Astrocyte (in vitro differentiated cells and primary cell): ENCODE data around the gene EYA2.

Source experiments
- EZH2 ChIP-seq: IDR thresholded peaks from 2 replicates; pipeline ENCODE4 v1.6.1; 2012; ENCODE audit warnings: mild to moderate bottlenecking, low read length, inconsistent platforms; ENCODE audit not compliant: insufficient read depth
- TF ChIP-seq, protein P1 (sequence below): IDR thresholded peaks from 2 replicates; pipeline ENCODE4 v1.5.1; 2011; ENCODE audit warnings: low read depth, mild to moderate bottlenecking, inconsistent platforms, low read length, moderate library complexity; ENCODE audit not compliant: insufficient read depth

DNA sequence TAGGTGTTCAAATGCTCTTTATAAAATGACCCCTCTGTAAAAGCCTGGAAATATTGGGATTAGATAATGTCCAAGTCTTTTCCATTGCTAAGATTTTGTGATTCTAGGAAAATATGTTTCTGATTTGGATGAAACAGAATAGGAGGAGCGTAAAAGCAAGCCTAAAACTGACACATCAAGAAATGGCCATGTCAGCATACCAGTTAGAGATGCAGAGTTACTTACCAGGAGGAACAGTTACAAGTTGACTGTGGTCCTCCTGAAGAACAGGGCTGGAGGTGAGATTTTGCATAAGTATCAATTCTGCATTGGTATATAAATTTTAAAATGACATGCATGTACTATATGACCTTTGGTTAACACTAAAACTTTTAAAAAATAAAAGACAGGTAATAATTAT lies 35.3 kb downstream of the EYA2 start:
- TF ChIP-seq, protein P1, sequence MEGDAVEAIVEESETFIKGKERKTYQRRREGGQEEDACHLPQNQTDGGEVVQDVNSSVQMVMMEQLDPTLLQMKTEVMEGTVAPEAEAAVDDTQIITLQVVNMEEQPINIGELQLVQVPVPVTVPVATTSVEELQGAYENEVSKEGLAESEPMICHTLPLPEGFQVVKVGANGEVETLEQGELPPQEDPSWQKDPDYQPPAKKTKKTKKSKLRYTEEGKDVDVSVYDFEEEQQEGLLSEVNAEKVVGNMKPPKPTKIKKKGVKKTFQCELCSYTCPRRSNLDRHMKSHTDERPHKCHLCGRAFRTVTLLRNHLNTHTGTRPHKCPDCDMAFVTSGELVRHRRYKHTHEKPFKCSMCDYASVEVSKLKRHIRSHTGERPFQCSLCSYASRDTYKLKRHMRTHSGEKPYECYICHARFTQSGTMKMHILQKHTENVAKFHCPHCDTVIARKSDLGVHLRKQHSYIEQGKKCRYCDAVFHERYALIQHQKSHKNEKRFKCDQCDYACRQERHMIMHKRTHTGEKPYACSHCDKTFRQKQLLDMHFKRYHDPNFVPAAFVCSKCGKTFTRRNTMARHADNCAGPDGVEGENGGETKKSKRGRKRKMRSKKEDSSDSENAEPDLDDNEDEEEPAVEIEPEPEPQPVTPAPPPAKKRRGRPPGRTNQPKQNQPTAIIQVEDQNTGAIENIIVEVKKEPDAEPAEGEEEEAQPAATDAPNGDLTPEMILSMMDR: no peak
- TF ChIP-seq EZH2: no peak
